22Rv1 (cell line): ENCODE data around the gene TMEM54.

Source experiments
- CTCF ChIP-seq: fragments of 450-650 bp; IDR thresholded peaks from 2 replicates; pipeline ENCODE4 v1.5.1; 2017; ENCODE audit warnings: mild to moderate bottlenecking
- ZFX ChIP-seq: fragments of 450-650 bp; IDR thresholded peaks from 2 replicates; pipeline ENCODE4 v1.6.1; 2017; ENCODE audit warnings: antibody characterized with exemption, borderline replicate concordance

GRCh38 chr1:32870615-32871363, 30.4 kb downstream of the TMEM54 start, which contains the start of gene FNDC5:
- TF ChIP-seq CTCF (no peak), ZFX (no peak)
